GM12873 (cell line): Measurements from ENCODE around the gene GGA2.

ENCODE experiments used
- CTCF ChIP-seq: IDR thresholded peaks from 2 replicates; pipeline ENCODE4 v1.5.1; 2012; ENCODE audit warnings: low read depth, mild to moderate bottlenecking, moderate library complexity, low read length, control low read depth; ENCODE audit not compliant: insufficient read depth; ENCODE audit errors: missing control alignments

GGA2 gene

GRCh38 chr16:23432176-23433128 is 77.8 kb downstream of the GGA2 start:
- no peak for TF ChIP-seq CTCF

- no peak for TF ChIP-seq CTCF
These were observed 81.9 kb downstream of the GGA2 start for GRCh38 chr16:23428351-23428750.

- no peak for TF ChIP-seq CTCF
These were observed 85.9 kb downstream of the GGA2 start for GRCh38 chr16:23424292-23424958.

- no peak for TF ChIP-seq CTCF
These were observed 86.7 kb downstream of the GGA2 start for GRCh38 chr16:23423496-23424049.

GRCh38 chr16:23420011-23420410 is 90.3 kb downstream of the GGA2 start:
- no peak for TF ChIP-seq CTCF

- TF ChIP-seq CTCF, result no peak
These were observed 93.5 kb downstream of the GGA2 start for GRCh38 chr16:23416816-23417215.

- TF ChIP-seq CTCF, result no peak
These were observed 95.6 kb downstream of the GGA2 start for GRCh38 chr16:23414731-23415130.
